ENCODE results near the gene TSPEAR.

TSPEAR gene

DNA sequence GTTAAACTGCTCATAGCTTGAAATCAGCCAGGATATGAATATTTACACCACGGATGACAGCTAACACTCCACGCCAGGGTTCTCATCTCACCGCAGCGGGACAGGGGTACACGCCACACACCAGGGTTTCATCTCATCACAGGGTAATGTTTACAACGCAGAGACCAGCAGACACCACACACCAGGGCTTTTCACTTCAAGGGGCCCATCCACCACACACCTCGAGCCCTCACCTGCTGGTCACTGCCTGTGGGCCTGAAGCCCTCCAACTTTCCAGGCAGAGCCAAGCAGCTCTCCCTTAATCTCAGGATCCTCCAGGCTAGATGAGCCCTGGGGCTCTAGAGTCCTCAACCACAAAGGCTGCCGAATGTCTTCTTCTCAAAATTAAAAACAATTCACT, 15.7 kb downstream of the TSPEAR start (continued):
- TF ChIP-seq, protein P1, sequence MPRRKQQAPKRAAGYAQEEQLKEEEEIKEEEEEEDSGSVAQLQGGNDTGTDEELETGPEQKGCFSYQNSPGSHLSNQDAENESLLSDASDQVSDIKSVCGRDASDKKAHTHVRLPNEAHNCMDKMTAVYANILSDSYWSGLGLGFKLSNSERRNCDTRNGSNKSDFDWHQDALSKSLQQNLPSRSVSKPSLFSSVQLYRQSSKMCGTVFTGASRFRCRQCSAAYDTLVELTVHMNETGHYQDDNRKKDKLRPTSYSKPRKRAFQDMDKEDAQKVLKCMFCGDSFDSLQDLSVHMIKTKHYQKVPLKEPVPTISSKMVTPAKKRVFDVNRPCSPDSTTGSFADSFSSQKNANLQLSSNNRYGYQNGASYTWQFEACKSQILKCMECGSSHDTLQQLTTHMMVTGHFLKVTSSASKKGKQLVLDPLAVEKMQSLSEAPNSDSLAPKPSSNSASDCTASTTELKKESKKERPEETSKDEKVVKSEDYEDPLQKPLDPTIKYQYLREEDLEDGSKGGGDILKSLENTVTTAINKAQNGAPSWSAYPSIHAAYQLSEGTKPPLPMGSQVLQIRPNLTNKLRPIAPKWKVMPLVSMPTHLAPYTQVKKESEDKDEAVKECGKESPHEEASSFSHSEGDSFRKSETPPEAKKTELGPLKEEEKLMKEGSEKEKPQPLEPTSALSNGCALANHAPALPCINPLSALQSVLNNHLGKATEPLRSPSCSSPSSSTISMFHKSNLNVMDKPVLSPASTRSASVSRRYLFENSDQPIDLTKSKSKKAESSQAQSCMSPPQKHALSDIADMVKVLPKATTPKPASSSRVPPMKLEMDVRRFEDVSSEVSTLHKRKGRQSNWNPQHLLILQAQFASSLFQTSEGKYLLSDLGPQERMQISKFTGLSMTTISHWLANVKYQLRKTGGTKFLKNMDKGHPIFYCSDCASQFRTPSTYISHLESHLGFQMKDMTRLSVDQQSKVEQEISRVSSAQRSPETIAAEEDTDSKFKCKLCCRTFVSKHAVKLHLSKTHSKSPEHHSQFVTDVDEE (CRISPR knock-in tag; IDR thresholded peaks at IDR 0.05), result no peak
- TF ChIP-seq CSDC2 (CRISPR knock-in tag; IDR thresholded peaks at IDR 0.05), result no peak
- no peak for TF ChIP-seq ZFP30 (CRISPR knock-in tag; IDR thresholded peaks at IDR 0.05)
- TF ChIP-seq TCF4 (CRISPR knock-in tag; IDR thresholded peaks at IDR 0.05; ENCODE audit: borderline replicate concordance), result no peak
- no peak for TF ChIP-seq OSR1 (CRISPR knock-in tag; IDR thresholded peaks at IDR 0.05)
- TF ChIP-seq ESRRG (CRISPR knock-in tag; IDR thresholded peaks at IDR 0.05), result no peak
- no peak for TF ChIP-seq GLIS3 (CRISPR knock-in tag; IDR thresholded peaks at IDR 0.05)
- no peak for TF ChIP-seq ZNF565 (CRISPR knock-in tag; conservative IDR thresholded peaks at IDR 0.05; ENCODE audit: low read depth)
- TF ChIP-seq, protein P2, sequence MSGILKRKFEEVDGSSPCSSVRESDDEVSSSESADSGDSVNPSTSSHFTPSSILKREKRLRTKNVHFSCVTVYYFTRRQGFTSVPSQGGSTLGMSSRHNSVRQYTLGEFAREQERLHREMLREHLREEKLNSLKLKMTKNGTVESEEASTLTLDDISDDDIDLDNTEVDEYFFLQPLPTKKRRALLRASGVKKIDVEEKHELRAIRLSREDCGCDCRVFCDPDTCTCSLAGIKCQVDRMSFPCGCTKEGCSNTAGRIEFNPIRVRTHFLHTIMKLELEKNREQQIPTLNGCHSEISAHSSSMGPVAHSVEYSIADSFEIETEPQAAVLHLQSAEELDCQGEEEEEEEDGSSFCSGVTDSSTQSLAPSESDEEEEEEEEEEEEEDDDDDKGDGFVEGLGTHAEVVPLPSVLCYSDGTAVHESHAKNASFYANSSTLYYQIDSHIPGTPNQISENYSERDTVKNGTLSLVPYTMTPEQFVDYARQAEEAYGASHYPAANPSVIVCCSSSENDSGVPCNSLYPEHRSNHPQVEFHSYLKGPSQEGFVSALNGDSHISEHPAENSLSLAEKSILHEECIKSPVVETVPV (CRISPR knock-in tag; IDR thresholded peaks at IDR 0.05), result no peak
- no peak for TF ChIP-seq TOX (CRISPR knock-in tag; IDR thresholded peaks at IDR 0.05; ENCODE audit: borderline replicate concordance)

DNA sequence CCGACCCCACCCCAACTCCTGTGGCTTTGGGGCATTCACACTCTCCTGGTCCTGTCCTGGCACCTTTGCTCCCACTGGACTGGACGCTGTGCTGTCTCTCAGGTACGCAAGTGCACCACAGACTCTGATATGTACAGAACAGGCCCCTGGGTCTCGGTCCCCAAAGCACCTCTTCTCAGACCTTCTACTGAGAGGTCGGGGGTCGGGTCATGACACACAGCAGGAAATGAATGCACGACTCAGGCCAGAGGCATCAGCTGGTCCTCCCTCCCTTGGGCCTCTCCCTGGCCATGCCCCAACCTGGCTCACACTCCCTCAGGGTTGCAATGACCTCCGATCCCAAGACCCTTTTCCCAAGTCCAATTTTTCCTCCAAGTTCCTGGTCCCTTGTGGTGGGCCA, 16.2 kb downstream of the TSPEAR start:
- ATAC-seq, result no peak
- TF ChIP-seq ESRRG (CRISPR knock-in tag; IDR thresholded peaks at IDR 0.05), result no peak
- no peak for TF ChIP-seq GLIS3 (CRISPR knock-in tag; IDR thresholded peaks at IDR 0.05)
- TF ChIP-seq ISL1 (CRISPR knock-in tag; IDR thresholded peaks at IDR 0.05), result no peak
- TF ChIP-seq OSR1 (CRISPR knock-in tag; IDR thresholded peaks at IDR 0.05), result no peak
- no peak for TF ChIP-seq ZNF565 (CRISPR knock-in tag; conservative IDR thresholded peaks at IDR 0.05; ENCODE audit: low read depth)
- no peak for TF ChIP-seq TOX (CRISPR knock-in tag; IDR thresholded peaks at IDR 0.05; ENCODE audit: borderline replicate concordance)
- TF ChIP-seq ZFP30 (CRISPR knock-in tag; IDR thresholded peaks at IDR 0.05), result no peak
- no peak for TF ChIP-seq ZC3H10 (CRISPR knock-in tag; IDR thresholded peaks at IDR 0.05)
- no peak for TF ChIP-seq ARNTL (CRISPR knock-in tag; IDR thresholded peaks at IDR 0.05; ENCODE audit: borderline replicate concordance, low read depth)
- TF ChIP-seq BACH2 (CRISPR knock-in tag; IDR thresholded peaks at IDR 0.05; ENCODE audit: borderline replicate concordance), result no peak
- TF ChIP-seq TCF4 (CRISPR knock-in tag; IDR thresholded peaks at IDR 0.05; ENCODE audit: borderline replicate concordance), result no peak
- TF ChIP-seq, protein P1 (CRISPR knock-in tag; IDR thresholded peaks at IDR 0.05), result no peak
- no peak for TF ChIP-seq ZNF8 (CRISPR knock-in tag; IDR thresholded peaks at IDR 0.05)
- TF ChIP-seq, protein P3, sequence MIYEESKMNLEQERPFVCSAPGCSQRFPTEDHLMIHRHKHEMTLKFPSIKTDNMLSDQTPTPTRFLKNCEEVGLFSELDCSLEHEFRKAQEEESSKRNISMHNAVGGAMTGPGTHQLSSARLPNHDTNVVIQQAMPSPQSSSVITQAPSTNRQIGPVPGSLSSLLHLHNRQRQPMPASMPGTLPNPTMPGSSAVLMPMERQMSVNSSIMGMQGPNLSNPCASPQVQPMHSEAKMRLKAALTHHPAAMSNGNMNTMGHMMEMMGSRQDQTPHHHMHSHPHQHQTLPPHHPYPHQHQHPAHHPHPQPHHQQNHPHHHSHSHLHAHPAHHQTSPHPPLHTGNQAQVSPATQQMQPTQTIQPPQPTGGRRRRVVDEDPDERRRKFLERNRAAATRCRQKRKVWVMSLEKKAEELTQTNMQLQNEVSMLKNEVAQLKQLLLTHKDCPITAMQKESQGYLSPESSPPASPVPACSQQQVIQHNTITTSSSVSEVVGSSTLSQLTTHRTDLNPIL (CRISPR knock-in tag; IDR thresholded peaks at IDR 0.05; ENCODE audit: low read depth), result no peak

DNA sequence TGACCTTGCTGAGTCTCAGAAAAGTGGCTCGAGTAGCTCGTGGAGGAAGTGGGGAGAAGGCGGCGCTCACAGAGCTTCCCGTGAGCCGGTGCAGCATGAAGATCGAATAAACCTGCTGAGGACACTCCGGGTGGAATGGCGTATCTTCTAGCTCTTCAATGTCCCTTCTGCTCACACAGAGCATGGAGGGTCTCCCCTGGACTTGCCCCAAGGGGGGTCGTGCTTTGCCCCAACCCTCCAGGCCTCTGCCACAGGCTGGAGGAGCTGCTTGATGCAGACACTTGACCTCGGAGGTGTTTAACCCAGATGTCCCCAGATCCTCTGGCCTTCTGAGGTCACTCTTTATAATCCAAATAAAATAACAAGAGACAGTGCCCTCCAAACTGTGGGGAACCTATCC, 16.6 kb downstream of the TSPEAR start:
- TF ChIP-seq, protein P4, sequence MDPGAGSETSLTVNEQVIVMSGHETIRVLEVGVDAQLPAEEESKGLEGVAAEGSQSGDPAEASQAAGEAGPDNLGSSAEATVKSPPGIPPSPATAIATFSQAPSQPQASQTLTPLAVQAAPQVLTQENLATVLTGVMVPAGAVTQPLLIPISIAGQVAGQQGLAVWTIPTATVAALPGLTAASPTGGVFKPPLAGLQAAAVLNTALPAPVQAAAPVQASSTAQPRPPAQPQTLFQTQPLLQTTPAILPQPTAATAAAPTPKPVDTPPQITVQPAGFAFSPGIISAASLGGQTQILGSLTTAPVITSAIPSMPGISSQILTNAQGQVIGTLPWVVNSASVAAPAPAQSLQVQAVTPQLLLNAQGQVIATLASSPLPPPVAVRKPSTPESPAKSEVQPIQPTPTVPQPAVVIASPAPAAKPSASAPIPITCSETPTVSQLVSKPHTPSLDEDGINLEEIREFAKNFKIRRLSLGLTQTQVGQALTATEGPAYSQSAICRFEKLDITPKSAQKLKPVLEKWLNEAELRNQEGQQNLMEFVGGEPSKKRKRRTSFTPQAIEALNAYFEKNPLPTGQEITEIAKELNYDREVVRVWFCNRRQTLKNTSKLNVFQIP (CRISPR knock-in tag; IDR thresholded peaks at IDR 0.05; ENCODE audit: borderline replicate concordance, low read depth), result no peak
- TF ChIP-seq ZFP30 (CRISPR knock-in tag; IDR thresholded peaks at IDR 0.05) (no peak), ZNF70 (CRISPR knock-in tag; IDR thresholded peaks at IDR 0.05) (no peak), ISL1 (CRISPR knock-in tag; IDR thresholded peaks at IDR 0.05) (no peak), ZNF565 (CRISPR knock-in tag; conservative IDR thresholded peaks at IDR 0.05; ENCODE audit: low read depth) (no peak), OSR1 (CRISPR knock-in tag; IDR thresholded peaks at IDR 0.05) (no peak), ZFP3 (CRISPR knock-in tag; IDR thresholded peaks at IDR 0.05) (no peak), ZNF8 (CRISPR knock-in tag; IDR thresholded peaks at IDR 0.05) (no peak), BACH2 (CRISPR knock-in tag; IDR thresholded peaks at IDR 0.05; ENCODE audit: borderline replicate concordance) (no peak), GLIS3 (CRISPR knock-in tag; IDR thresholded peaks at IDR 0.05) (no peak), TCF4 (CRISPR knock-in tag; IDR thresholded peaks at IDR 0.05; ENCODE audit: borderline replicate concordance) (no peak), PPARA (CRISPR knock-in tag; IDR thresholded peaks at IDR 0.05; ENCODE audit: borderline replicate concordance) (no peak)
- no peak for ATAC-seq

All from SK-N-SH treated with all-trans-retinoic acid at 6 μM for 48 hours (cell line).